ENCODE results near the gene CA10.

CA10 gene

GRCh38 chr17:51751072-51751471, 407.4 kb downstream of the CA10 start:
- DNase-seq = no peak

- DNase-seq = no peak
Observed at GRCh38 chr17:51748749-51749604, 409.5 kb downstream of the CA10 start.

GRCh38 chr17:51746421-51746820, 412.1 kb downstream of the CA10 start:
- DNase-seq = no peak

- no peak for DNase-seq
Observed at GRCh38 chr17:51745993-51746392, 412.5 kb downstream of the CA10 start.

GRCh38 chr17:51743477-51743876, 415.0 kb downstream of the CA10 start:
- no peak for DNase-seq

- DNase-seq = no peak
Observed at GRCh38 chr17:51742571-51742970, 415.9 kb downstream of the CA10 start.

GRCh38 chr17:51741458-51741857, 417.1 kb downstream of the CA10 start:
- DNase-seq = no peak

- no peak for DNase-seq
Observed at GRCh38 chr17:51740531-51740930, 418.0 kb downstream of the CA10 start.

GRCh38 chr17:51739245-51739886, 419.1 kb downstream of the CA10 start:
- no peak for DNase-seq

GRCh38 chr17:51736356-51736755, 422.2 kb downstream of the CA10 start:
- DNase-seq = no peak

GRCh38 chr17:51734976-51735375, 423.5 kb downstream of the CA10 start:
- DNase-seq = no peak

GRCh38 chr17:51734462-51734861, 424.1 kb downstream of the CA10 start:
- no peak for DNase-seq

- DNase-seq = no peak
Observed at GRCh38 chr17:51733166-51733565, 425.3 kb downstream of the CA10 start.

- DNase-seq = no peak
Observed at GRCh38 chr17:51731941-51732722, 426.4 kb downstream of the CA10 start.

GRCh38 chr17:51730303-51731050, 428.0 kb downstream of the CA10 start:
- no peak for DNase-seq

- DNase-seq = no peak
Observed at GRCh38 chr17:51725185-51725584, 433.3 kb downstream of the CA10 start.

GRCh38 chr17:51724043-51724580, 434.4 kb downstream of the CA10 start:
- no peak for DNase-seq

GRCh38 chr17:51722994-51723393, 435.5 kb downstream of the CA10 start:
- no peak for DNase-seq

GRCh38 chr17:51721730-51722129, 436.8 kb downstream of the CA10 start:
- no peak for DNase-seq

GRCh38 chr17:51720439-51720838, 438.1 kb downstream of the CA10 start:
- no peak for DNase-seq

- DNase-seq = no peak
Observed at GRCh38 chr17:51718983-51719382, 439.5 kb downstream of the CA10 start.

- no peak for DNase-seq
Observed at GRCh38 chr17:51711581-51711980, 446.9 kb downstream of the CA10 start.

- DNase-seq = no peak
Observed at GRCh38 chr17:51710634-51710979, 447.9 kb downstream of the CA10 start.
